ENCODE results near the gene GPR52.

DNA sequence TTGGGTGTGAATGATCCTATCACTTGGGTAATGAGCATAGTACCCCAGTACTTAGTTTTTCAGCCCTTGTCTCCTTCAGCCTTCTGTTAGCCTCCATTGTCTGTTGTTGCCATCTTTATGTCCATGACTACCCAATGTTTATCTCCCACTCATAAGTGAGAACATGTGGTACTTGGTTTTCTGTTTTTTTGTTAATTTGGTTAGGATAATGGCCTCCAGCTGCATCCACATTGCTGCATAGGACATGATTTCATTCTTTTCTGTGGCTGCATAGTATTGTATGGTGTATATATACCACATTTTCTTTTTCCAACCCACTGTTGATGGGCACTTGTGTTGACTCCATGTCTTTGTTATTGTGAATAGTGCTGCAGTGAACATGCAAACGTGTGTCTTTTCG, 39.6 kb upstream of the GPR52 start:
- no peak for TF ChIP-seq EP300 (IDR thresholded peaks at IDR 0.05)
- TF ChIP-seq POLR2A (IDR thresholded peaks at IDR 0.05; ENCODE audit: low read depth) = no peak
- TF ChIP-seq POLR2AphosphoS5 (IDR thresholded peaks at IDR 0.05) = no peak
- no peak for TF ChIP-seq CTCF (IDR thresholded peaks at IDR 0.05)
